ENCODE measurements around the gene GFPT1.

The GFPT1 gene

GRCh38 chr2:69353360-69353759 lies 33.7 kb downstream of the GFPT1 start:
- ChIA-PET CTCF (no interaction called here), POLR2A (no interaction called here)
- Histone ChIP-seq H3K36me3 (ENCODE audit: control insufficient read depth in 2 of 2, insufficient read depth in 1 of 2, low read length in 2 of 2) (peaks cover 72 to 77% of the 10 kb centered on the region in 2 experiments), H3K9me3 (ENCODE audit: control insufficient read depth, insufficient read depth, low read depth, low read length) (no peaks in the 10 kb centered on the region), H3K4me3 (ENCODE audit: low read depth, low read length) (no peak overlapping the region), H3K4me1 (ENCODE audit: control insufficient read depth, insufficient read depth, low read length) (no peaks in the 10 kb centered on the region), H3K27ac (ENCODE audit: extremely low read depth, low read depth, low read length) (no peak overlapping the region)
- TF ChIP-seq ZNF148 (tag by site-specific recombination; IDR thresholded peaks at IDR 0.05; ENCODE audit: borderline replicate concordance) (no peak), ZFHX2 (tag by site-specific recombination; conservative IDR thresholded peaks at IDR 0.05) (no peak), ZBTB21 (tag by site-specific recombination; IDR thresholded peaks at IDR 0.05) (no peak), SP2 (tag by site-specific recombination; IDR thresholded peaks at IDR 0.05) (no peak), GFI1B (tag by site-specific recombination; IDR thresholded peaks at IDR 0.05) (no peak), ZNF416 (tag by site-specific recombination; IDR thresholded peaks at IDR 0.05) (no peak), GLI2 (tag by site-specific recombination; IDR thresholded peaks at IDR 0.05; ENCODE audit: borderline replicate concordance, low read depth) (no peak), ZNF211 (tag by site-specific recombination; IDR thresholded peaks at IDR 0.05; ENCODE audit: low read depth) (no peak), ZBTB10 (tag by site-specific recombination; IDR thresholded peaks at IDR 0.05) (no peak), OVOL3 (tag by site-specific recombination; IDR thresholded peaks at IDR 0.05) (no peak), ZNF639 (tag by site-specific recombination; IDR thresholded peaks at IDR 0.05) (no peak), ZNF426 (tag by site-specific recombination; IDR thresholded peaks at IDR 0.05) (no peak), IKZF3 (tag by site-specific recombination; IDR thresholded peaks at IDR 0.05) (no peak), ZNF404 (tag by site-specific recombination; IDR thresholded peaks at IDR 0.05) (no peak), ZSCAN16 (tag by site-specific recombination; IDR thresholded peaks at IDR 0.05) (no peak)

- Histone ChIP-seq H3K4me1 (ENCODE audit: control insufficient read depth, insufficient read depth, low read length) (no peaks in the 10 kb centered on the region), H3K27ac (ENCODE audit: extremely low read depth, low read depth, low read length) (no peak overlapping the region), H3K4me3 (ENCODE audit: low read depth, low read length) (no peak overlapping the region), H3K9me3 (ENCODE audit: control insufficient read depth, insufficient read depth, low read depth, low read length) (no peaks in the 10 kb centered on the region), H3K36me3 (ENCODE audit: control insufficient read depth in 2 of 2, insufficient read depth in 1 of 2, low read length in 2 of 2) (peaks cover 73 to 75% of the 10 kb centered on the region in 2 experiments)
- POLR2A ChIA-PET: no interaction called here
- TF ChIP-seq ZNF670 (tag by site-specific recombination; IDR thresholded peaks at IDR 0.05; ENCODE audit: low read depth) (no peak), ZNF174 (tag by site-specific recombination; IDR thresholded peaks at IDR 0.05) (no peak), ZNF791 (tag by site-specific recombination; IDR thresholded peaks at IDR 0.05) (no peak), ZNF302 (tag by site-specific recombination; IDR thresholded peaks at IDR 0.05; ENCODE audit: low read depth) (no peak), ZNF433 (tag by site-specific recombination; IDR thresholded peaks at IDR 0.05; ENCODE audit: low read depth) (no peak)
- CTCF ChIA-PET: no interaction called here
These were observed 38.2 kb downstream of the GFPT1 start for GRCh38 chr2:69348781-69349180.

All from HEK293 (cell line).